ENCODE measurements around the gene CFB. TPM values are rescaled to one million over a fixed set of nuclear protein-coding genes. Genes with fewer than 3 reads are reported as not detected.
A peak's percentile ranks its signal among the peaks of the same experiment; 100 is the strongest.
"Not testable (repeated sequence)": the region's sequence is repeated elsewhere in the genome, so short reads cannot be mapped to it uniquely, and the experiment has no call there.

The CFB gene
- polyA plus RNA-seq, 1 donor from 2014 or later = not detected

- Mint-ChIP-seq H3K36me3 (no peaks in the 10 kb centered on the region), H3K4me1 (peaks cover 13 to 15% (median 15%) of the 10 kb centered on the region in 3 donors), H3K27me3 (peaks cover 7% of the 10 kb centered on the region), H3K4me3 (peak overlapping the region in 1 of 4 donors; percentile 64), H3K9me3 (no peaks in the 10 kb centered on the region), H3K27ac (no peak overlapping the region)
Observed at GRCh38 chr6:31906122-31906521, 39.8 kb upstream of the CFB start.

GRCh38 chr6:31906727-31907126 is 39.2 kb upstream of the CFB start:
- H3K4me1 Mint-ChIP-seq = peaks cover 13 to 15% (median 15%) of the 10 kb centered on the region in 3 donors
- H3K36me3 Mint-ChIP-seq, H3K27ac Mint-ChIP-seq, H3K9me3 Mint-ChIP-seq, H3K27me3 Mint-ChIP-seq: not testable (repeated sequence)
- peak overlapping the region in 1 of 4 donors; percentile 64 for H3K4me3 Mint-ChIP-seq

GRCh38 chr6:31907158-31907813 is 38.6 kb upstream of the CFB start:
- Mint-ChIP-seq H3K9me3 (no peaks in the 10 kb centered on the region), H3K27ac (no peak overlapping the region), H3K27me3 (peaks cover 14% of the 10 kb centered on the region), H3K4me1 (peaks cover 12 to 15% (median 15%) of the 10 kb centered on the region in 3 donors), H3K36me3 (no peaks in the 10 kb centered on the region), H3K4me3 (no peak overlapping the region)

- H3K27ac Mint-ChIP-seq, H3K36me3 Mint-ChIP-seq, H3K9me3 Mint-ChIP-seq, H3K4me1 Mint-ChIP-seq: not testable (repeated sequence)
- H3K27me3 Mint-ChIP-seq = peaks cover 19% of the 10 kb centered on the region
- peak overlapping the region in 2 of 4 donors; percentile 47 to 83 for H3K4me3 Mint-ChIP-seq
Observed at GRCh38 chr6:31908255-31908654, 37.6 kb upstream of the CFB start.

GRCh38 chr6:31908791-31909190 is 37.1 kb upstream of the CFB start:
- H3K9me3 Mint-ChIP-seq = no peaks in the 10 kb centered on the region
- H3K4me3 Mint-ChIP-seq = peak overlapping the region in 2 of 4 donors; percentile 47 to 83
- H3K27me3 Mint-ChIP-seq = peaks cover 20% of the 10 kb centered on the region
- H3K4me1 Mint-ChIP-seq = peaks cover 4 to 8% (median 6%) of the 10 kb centered on the region in 3 donors
- H3K36me3 Mint-ChIP-seq = no peaks in the 10 kb centered on the region
- H3K27ac Mint-ChIP-seq = no peak overlapping the region

GRCh38 chr6:31909298-31909697 is 36.6 kb upstream of the CFB start:
- H3K4me1 Mint-ChIP-seq, H3K36me3 Mint-ChIP-seq, H3K9me3 Mint-ChIP-seq: not testable (repeated sequence)
- Mint-ChIP-seq H3K4me3 (peak overlapping the region in 1 of 4 donors; percentile 32), H3K27ac (peak overlapping the region in 1 of 3 donors; percentile 42), H3K27me3 (peaks cover 20% of the 10 kb centered on the region)

- Mint-ChIP-seq H3K27me3 (peaks cover 21% of the 10 kb centered on the region), H3K27ac (no peak overlapping the region), H3K9me3 (no peaks in the 10 kb centered on the region), H3K4me1 (peaks cover 4 to 8% (median 8%) of the 10 kb centered on the region in 3 donors), H3K4me3 (peak overlapping the region in 1 of 4 donors; percentile 22), H3K36me3 (peaks cover 3% of the 10 kb centered on the region)
Observed at GRCh38 chr6:31911826-31912585, 33.9 kb upstream of the CFB start.

GRCh38 chr6:31915351-31915750 is 30.5 kb upstream of the CFB start:
- H3K36me3 Mint-ChIP-seq = peaks cover 3% of the 10 kb centered on the region
- peak overlapping the region in 1 of 3 donors; percentile 24 for H3K27ac Mint-ChIP-seq
- peaks cover 18% of the 10 kb centered on the region for H3K27me3 Mint-ChIP-seq
- H3K4me1 Mint-ChIP-seq = peaks cover 0 to 3% (median under 1%) of the 10 kb centered on the region in 3 donors
- H3K4me3 Mint-ChIP-seq = no peak overlapping the region
- H3K9me3 Mint-ChIP-seq = no peaks in the 10 kb centered on the region

GRCh38 chr6:31915756-31916155 is 30.1 kb upstream of the CFB start:
- peaks cover 17% of the 10 kb centered on the region for H3K27me3 Mint-ChIP-seq

GRCh38 chr6:31918069-31918720 is 27.7 kb upstream of the CFB start:
- Mint-ChIP-seq H3K27me3 (peaks cover 5% of the 10 kb centered on the region), H3K4me1 (peaks cover 0 to 5% (median 0%) of the 10 kb centered on the region in 3 donors), H3K27ac (no peak overlapping the region), H3K9me3 (no peaks in the 10 kb centered on the region), H3K4me3 (no peak overlapping the region), H3K36me3 (peaks cover 3% of the 10 kb centered on the region)

More at GRCh38 chr6:31915756-31916155, 30.1 kb upstream of the CFB start:
- Mint-ChIP-seq H3K4me1 (peaks cover 0 to 3% (median 0%) of the 10 kb centered on the region in 3 donors), H3K9me3 (no peaks in the 10 kb centered on the region), H3K36me3 (peaks cover 3% of the 10 kb centered on the region), H3K27ac (no peak overlapping the region), H3K4me3 (no peak overlapping the region)

- Mint-ChIP-seq H3K36me3 (peaks cover 3% of the 10 kb centered on the region), H3K27ac (no peak overlapping the region), H3K27me3 (peaks cover 4% of the 10 kb centered on the region), H3K4me1 (peaks cover 0 to 5% (median 0%) of the 10 kb centered on the region in 3 donors), H3K4me3 (no peak overlapping the region), H3K9me3 (no peaks in the 10 kb centered on the region)
Observed at GRCh38 chr6:31919624-31920303, 26.1 kb upstream of the CFB start.

- Mint-ChIP-seq H3K4me3 (no peak overlapping the region), H3K27ac (peak overlapping the region in 1 of 3 donors; percentile 74), H3K9me3 (no peaks in the 10 kb centered on the region), H3K27me3 (no peaks in the 10 kb centered on the region), H3K4me1 (peaks cover 0 to 5% (median 0%) of the 10 kb centered on the region in 3 donors), H3K36me3 (no peaks in the 10 kb centered on the region)
Observed at GRCh38 chr6:31920811-31921210, 25.1 kb upstream of the CFB start.

- peaks cover 0 to 3% (median 0%) of the 10 kb centered on the region in 3 donors for H3K4me1 Mint-ChIP-seq
- no peaks in the 10 kb centered on the region for H3K27me3 Mint-ChIP-seq
- H3K27ac Mint-ChIP-seq = no peak overlapping the region
- no peaks in the 10 kb centered on the region for H3K36me3 Mint-ChIP-seq
- peaks cover 0 to 1% (median 0%) of the 10 kb centered on the region in 3 donors for H3K9me3 Mint-ChIP-seq
- H3K4me3 Mint-ChIP-seq = no peak overlapping the region
Observed at GRCh38 chr6:31922942-31923341, 23.0 kb upstream of the CFB start.

GRCh38 chr6:31927242-31927862 is 18.5 kb upstream of the CFB start, which contains the start of gene C2:
Gene C2 (plus strand): TSS chr6:31927717. CDS start chr6:31927753, 36 bp downstream.
- H3K27me3 Mint-ChIP-seq = peaks cover 2% of the 10 kb centered on the region
- no peak within 1 kb of the TSS for H3K4me3 Mint-ChIP-seq
- H3K36me3 Mint-ChIP-seq = no peaks in the 10 kb centered on the region
- no peak within 1 kb of the TSS for H3K27ac Mint-ChIP-seq
- H3K4me1 Mint-ChIP-seq = peaks cover 0 to 3% (median 0%) of the 10 kb centered on the region in 3 donors
- H3K9me3 Mint-ChIP-seq = peaks cover 0 to 1% (median 0%) of the 10 kb centered on the region in 3 donors
